ENCODE results near the gene WDR31.

Gene WDR31

GRCh38 chr9:113345671-113346070 lies 5.6 kb upstream of the WDR31 start:
- no peak for TF ChIP-seq CTCF (IDR thresholded peaks at IDR 0.05; ENCODE audit: insufficient read depth, missing control alignments)
- DNase-seq (ENCODE audit: insufficient read length, low spot score) = no peak
- no peak for FAIRE-seq

- TF ChIP-seq CTCF (IDR thresholded peaks at IDR 0.05; ENCODE audit: insufficient read depth, missing control alignments) = no peak
- FAIRE-seq = no peak
- no peak for DNase-seq (ENCODE audit: insufficient read length, low spot score)
Observed at GRCh38 chr9:113345190-113345589, 5.1 kb upstream of the WDR31 start.

- DNase-seq (ENCODE audit: insufficient read length, low spot score) = no peak
- FAIRE-seq = no peak
- TF ChIP-seq CTCF (IDR thresholded peaks at IDR 0.05; ENCODE audit: insufficient read depth, missing control alignments) = no peak
Observed at GRCh38 chr9:113343732-113344231, 3.7 kb upstream of the WDR31 start.

GRCh38 chr9:113341712-113342410 lies 1.8 kb upstream of the WDR31 start:
- no peak for TF ChIP-seq CTCF (IDR thresholded peaks at IDR 0.05; ENCODE audit: insufficient read depth, missing control alignments)
- no peak for DNase-seq (ENCODE audit: insufficient read length, low spot score)
- FAIRE-seq = no peak

- no peak for FAIRE-seq
- DNase-seq (ENCODE audit: insufficient read length, low spot score) = no peak
- no peak for TF ChIP-seq CTCF (IDR thresholded peaks at IDR 0.05; ENCODE audit: insufficient read depth, missing control alignments)
Observed at GRCh38 chr9:113337714-113338113, 2.4 kb downstream of the WDR31 start.

- FAIRE-seq = no peak
- TF ChIP-seq CTCF (IDR thresholded peaks at IDR 0.05; ENCODE audit: insufficient read depth, missing control alignments) = no peak
- no peak for DNase-seq (ENCODE audit: insufficient read length, low spot score)
Observed at GRCh38 chr9:113331780-113332179, 8.3 kb downstream of the WDR31 start.

GRCh38 chr9:113328045-113328782 lies 11.9 kb downstream of the WDR31 start:
- DNase-seq (ENCODE audit: insufficient read length, low spot score) (no peak), FAIRE-seq (no peak)
- no peak for TF ChIP-seq CTCF (IDR thresholded peaks at IDR 0.05; ENCODE audit: insufficient read depth, missing control alignments)
